GM19035 (cell line): ENCODE data around the gene RASGRP1.
A peak's percentile ranks its signal among the peaks of the same experiment; 100 is the strongest.

Experiments
- ATAC-seq: cut with Tn5 transposase; IDR thresholded peaks from one replicate; pipeline ENCODE4 v1.9.1; 2021; ENCODE audit not compliant: unreplicated experiment

Gene RASGRP1

GRCh38 chr15:38463893-38464292 is 100.7 kb downstream of the RASGRP1 start:
- no peak for ATAC-seq

GRCh38 chr15:38461066-38461833 is 103.4 kb downstream of the RASGRP1 start:
- peak; percentile 81 for ATAC-seq

GRCh38 chr15:38460543-38460942 is 104.1 kb downstream of the RASGRP1 start:
- ATAC-seq: peak; percentile 24

GRCh38 chr15:38459480-38459879 is 105.1 kb downstream of the RASGRP1 start:
- ATAC-seq: no peak

GRCh38 chr15:38458646-38459045 is 106.0 kb downstream of the RASGRP1 start:
- ATAC-seq: no peak

- no peak for ATAC-seq
Observed at GRCh38 chr15:38455092-38455491, 109.5 kb downstream of the RASGRP1 start.

- ATAC-seq: no peak
Observed at GRCh38 chr15:38454696-38455090, 109.9 kb downstream of the RASGRP1 start.

- peak; percentile 95 for ATAC-seq
Observed at GRCh38 chr15:38453971-38454695, 110.5 kb downstream of the RASGRP1 start, which contains the start of gene FAM98B. FAM98B (plus strand) TSS chr15:38454127; CDS start chr15:38454162, 35 bp downstream.

GRCh38 chr15:38441130-38441519 is 123.5 kb downstream of the RASGRP1 start:
- ATAC-seq: no peak

GRCh38 chr15:38440353-38441129 is 124.1 kb downstream of the RASGRP1 start:
- peak; percentile 74 for ATAC-seq
